ENCODE results near the gene PACS1. TPM values are rescaled to one million over a fixed set of nuclear protein-coding genes. Genes with fewer than 3 reads are reported as not detected.
A peak's percentile ranks its signal among the peaks of the same experiment; 100 is the strongest.
"Not testable (repeated sequence)": the region's sequence is repeated elsewhere in the genome, so short reads cannot be mapped to it uniquely, and the experiment has no call there.

PACS1 gene
- total RNA-seq, 1 donor from 2014 or later: 74.4 TPM

GRCh38 chr11:66266378-66267038, 196.4 kb downstream of the PACS1 start:
- DNase-seq (ENCODE audit: extremely low read depth, low read depth, low spot score): no peak

DNA sequence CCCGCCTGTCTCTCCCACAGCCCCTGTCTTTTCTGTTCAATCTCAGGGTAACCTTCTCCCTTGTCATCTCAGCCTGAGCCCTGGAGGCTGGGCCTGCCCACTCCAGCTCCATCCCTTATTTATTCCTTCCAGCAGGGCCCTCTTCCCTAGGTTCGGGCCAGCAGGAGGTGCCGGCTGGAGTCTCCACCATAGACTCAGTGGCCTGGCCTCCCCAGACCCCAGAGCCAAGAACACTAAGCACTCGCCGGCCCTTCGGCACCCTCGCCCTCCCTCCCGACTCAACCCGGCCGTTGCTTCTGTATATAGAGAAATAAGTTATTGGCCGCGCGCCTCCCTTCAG, 196.9 kb downstream of the PACS1 start:
- DNase-seq (ENCODE audit: extremely low read depth, low read depth, low spot score): no peak

GRCh38 chr11:66267379-66268243, 197.5 kb downstream of the PACS1 start:
- DNase-seq (ENCODE audit: extremely low read depth, low read depth, low spot score): no peak

DNA sequence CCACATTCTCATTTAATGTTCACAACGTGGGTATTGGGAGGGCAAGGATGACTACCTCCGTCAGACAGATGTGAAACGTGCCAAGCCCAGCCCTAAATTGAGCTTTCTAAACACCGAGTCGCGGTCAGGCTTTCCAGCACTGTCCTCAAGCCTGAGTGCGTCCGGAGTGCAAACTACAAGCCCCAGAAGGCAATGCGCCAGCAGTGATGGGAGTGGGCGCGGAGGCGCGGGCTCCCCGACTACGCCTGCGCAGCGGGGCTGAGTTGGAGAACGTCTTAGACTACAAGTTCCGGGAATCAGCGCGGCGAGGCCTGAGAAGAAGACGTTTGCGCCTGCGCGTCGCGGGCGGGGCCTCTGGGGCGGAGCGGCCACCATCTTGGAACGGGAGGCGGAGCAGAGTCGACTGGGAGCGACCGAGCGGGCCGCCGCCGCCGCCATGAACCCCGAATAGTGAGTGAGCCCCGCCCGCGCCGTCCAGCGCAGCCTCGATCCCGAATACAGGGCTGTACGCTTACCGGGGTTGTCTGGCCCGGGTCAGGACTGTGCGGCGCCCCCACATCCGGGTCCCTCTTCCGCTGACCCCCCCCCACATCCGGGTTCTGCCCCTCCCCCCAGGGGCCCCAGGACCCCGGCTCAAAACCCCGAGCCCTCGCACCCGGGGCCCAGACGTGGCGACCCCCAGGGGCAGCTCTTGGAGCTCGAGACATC, 198.3 kb downstream of the PACS1 start, which contains the start of gene RAB1B:
RAB1B (plus strand) TSS at position 396 of the 708 bp plus-strand sequence; CDS start at position 437, 41 bp downstream.
- peak; percentile 96 for DNase-seq (ENCODE audit: extremely low read depth, low read depth, low spot score)

DNA sequence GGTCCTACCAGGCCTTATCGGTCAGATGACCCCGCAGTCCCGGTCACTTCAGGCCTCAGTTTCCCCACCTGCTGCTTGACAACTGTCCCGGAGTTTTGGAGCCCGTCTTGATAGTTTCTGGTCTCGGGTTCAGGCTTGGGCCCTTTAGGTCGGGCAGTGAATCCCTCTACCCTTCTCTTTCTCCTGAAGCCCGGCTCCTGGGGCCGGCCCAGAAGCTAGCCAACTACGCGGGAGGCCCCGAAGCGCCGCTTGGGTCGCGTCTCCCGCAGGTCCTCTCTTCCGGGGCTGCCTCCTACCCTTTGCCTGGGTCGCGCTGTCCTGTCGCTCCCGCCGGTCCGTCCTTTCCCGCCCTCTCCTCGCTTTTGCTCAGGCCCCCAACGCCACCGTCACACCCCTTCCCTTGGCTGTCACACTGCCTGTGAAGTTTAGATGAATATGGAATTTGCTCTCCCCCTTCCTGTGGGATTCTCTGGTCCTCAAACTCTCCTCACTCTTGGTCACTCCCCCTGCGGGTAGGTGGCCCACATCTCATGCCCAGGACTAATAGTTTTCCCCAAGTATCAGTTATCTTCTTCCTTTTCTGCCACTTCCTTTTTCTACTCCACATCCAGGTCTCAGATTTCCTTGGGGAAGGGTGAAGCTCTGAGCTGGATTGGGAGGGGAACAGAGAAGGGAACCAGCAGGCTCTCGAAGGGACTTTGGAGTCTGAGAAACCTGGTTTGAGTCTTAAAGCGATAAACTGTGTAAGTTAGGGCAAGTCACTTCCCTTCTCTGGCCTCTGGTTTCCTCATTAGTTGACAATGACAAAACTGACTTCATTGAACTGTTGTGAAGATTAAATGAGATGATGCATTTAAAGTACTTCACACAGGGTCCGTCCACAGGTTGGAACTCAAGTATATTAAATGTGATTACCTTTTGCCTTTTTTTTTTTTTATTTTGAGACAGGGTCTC, 199.2 kb downstream of the PACS1 start:
- no peak for DNase-seq (ENCODE audit: extremely low read depth, low read depth, low spot score)

DNA sequence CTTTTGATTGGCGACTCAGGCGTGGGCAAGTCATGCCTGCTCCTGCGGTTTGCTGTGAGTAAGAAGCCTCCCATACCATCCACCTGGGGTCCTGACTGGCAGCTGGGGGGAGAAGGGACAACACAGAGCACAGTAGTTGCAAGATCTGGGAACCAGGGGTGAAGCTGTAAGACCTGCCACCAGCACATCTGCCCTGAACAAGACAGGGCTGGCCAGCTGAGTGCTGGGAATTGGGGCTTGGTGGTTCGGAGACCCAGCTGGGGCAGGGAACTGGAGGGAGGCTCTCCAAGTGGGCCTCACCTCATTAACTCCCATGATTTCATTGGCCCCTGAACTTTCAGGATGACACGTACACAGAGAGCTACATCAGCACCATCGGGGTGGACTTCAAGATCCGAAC, 201.7 kb downstream of the PACS1 start:
- no peak for DNase-seq (ENCODE audit: extremely low read depth, low read depth, low spot score)

GRCh38 chr11:66272596-66272995, 202.5 kb downstream of the PACS1 start:
- no peak for DNase-seq (ENCODE audit: extremely low read depth, low read depth, low spot score)

DNA sequence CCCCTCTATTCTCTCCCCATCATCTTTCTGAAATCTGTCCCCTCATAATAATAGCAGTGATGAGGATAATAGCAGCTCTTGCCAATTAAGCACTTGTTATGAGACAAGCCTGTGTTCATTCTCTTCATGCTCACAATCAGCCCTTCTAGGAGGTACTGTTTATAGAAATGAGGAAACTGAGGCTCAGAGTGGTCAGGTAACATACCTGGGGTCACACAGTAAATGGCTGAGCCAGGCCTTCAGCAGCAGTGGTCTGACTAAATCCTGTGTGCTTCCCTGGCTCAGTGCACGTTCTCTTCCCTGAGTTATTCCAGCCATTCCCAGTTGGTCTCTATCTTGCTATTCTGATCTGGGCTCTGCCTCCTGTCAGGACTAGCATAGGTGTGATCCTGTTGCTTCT, 204.1 kb downstream of the PACS1 start:
- no peak for DNase-seq (ENCODE audit: extremely low read depth, low read depth, low spot score)

GRCh38 chr11:66275396-66275795, 205.3 kb downstream of the PACS1 start:
- DNase-seq (ENCODE audit: extremely low read depth, low read depth, low spot score): no peak

GRCh38 chr11:66275984-66276612, 206.0 kb downstream of the PACS1 start:
- DNase-seq (ENCODE audit: extremely low read depth, low read depth, low spot score): no peak

- not testable (repeated sequence) for DNase-seq (ENCODE audit: extremely low read depth, low read depth, low spot score)
Measured at GRCh38 chr11:66276619-66277018, 206.5 kb downstream of the PACS1 start.

GRCh38 chr11:66277064-66277463, 207.0 kb downstream of the PACS1 start:
- not testable (repeated sequence) for DNase-seq (ENCODE audit: extremely low read depth, low read depth, low spot score)

DNA sequence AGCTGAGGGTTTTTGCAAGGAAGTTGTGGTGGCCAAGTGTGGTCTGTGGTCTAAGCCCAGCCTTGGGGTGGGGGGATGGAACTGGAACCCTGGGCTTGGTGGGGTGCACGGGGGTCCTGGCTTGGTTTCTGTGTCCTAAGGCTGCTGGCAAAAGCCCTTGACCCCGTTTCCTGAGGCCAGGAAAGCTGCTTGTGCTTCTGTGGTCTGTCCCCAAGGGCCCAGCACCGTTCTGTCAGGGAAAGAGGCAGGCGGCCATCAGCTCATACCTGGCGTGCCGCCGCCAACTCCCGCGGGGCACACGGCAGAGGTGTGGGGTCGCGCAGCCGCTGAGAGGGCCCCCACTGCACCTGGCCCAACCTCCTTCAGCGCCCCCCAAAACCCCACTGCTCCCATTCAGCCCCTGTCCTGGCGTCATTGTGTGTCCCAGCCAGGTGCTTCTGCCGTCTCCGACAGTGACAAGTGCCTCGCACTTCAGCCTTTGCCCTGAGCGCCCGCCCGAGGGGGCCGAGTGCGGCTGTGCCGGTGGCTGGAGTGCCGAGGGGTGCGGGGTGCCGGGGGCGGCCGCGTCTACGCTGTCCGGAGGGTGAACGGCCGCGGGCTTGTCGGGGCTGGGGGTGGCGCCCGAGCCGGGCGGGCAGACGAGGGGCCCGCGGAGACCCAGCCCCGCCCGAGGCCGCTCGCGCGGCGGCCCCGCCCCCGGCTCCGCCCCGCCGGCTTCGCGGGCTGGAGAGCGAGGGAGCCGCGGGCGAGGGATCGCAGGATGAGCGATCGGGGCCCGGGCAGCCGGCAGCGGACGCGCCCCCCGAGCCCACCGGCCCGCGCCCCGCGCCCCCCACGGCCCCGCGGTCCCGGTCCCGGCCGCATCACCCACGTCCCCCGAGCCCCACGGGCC, 207.6 kb downstream of the PACS1 start, which contains the start of gene CNIH2:
CNIH2 (plus strand) TSS at position 705 of the 892 bp plus-strand sequence. CDS start 282 bp downstream, outside the sequence.
- no peak for DNase-seq (ENCODE audit: extremely low read depth, low read depth, low spot score)

DNA sequence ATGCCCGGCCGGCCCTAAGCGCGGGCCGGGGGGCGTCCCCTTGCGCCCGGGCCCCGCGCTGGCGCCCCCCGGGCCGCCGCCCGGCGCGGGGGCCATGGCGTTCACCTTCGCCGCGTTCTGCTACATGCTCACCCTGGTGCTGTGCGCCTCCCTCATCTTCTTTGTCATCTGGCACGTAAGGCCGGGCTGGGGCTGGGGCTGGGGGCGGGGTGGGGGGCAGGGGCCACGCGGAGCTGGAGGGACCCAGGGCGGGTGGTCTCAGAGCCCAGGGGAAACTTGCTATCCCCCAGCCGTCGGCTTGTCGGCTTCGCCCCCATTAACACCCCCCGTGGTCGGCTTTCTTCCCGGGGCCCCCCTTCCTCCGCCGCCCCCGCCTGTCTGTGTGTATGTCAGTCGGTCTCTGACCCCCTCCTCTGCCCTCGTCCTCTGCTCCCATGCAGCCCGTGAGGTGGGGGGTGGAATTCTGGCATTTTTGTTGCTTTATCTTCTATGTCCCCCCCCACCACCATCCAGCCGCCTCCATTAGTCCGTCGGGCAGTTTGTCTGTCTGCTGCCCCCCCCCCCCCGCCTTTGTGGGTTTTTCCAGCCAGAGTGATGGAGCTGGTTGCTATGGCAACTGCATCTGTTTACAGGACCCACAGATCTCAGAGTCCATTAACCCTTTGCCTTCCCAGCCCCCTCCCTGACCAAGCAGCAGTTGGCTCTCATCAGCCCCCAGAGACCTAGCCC, 208.5 kb downstream of the PACS1 start:
- no peak for DNase-seq (ENCODE audit: extremely low read depth, low read depth, low spot score)

DNA sequence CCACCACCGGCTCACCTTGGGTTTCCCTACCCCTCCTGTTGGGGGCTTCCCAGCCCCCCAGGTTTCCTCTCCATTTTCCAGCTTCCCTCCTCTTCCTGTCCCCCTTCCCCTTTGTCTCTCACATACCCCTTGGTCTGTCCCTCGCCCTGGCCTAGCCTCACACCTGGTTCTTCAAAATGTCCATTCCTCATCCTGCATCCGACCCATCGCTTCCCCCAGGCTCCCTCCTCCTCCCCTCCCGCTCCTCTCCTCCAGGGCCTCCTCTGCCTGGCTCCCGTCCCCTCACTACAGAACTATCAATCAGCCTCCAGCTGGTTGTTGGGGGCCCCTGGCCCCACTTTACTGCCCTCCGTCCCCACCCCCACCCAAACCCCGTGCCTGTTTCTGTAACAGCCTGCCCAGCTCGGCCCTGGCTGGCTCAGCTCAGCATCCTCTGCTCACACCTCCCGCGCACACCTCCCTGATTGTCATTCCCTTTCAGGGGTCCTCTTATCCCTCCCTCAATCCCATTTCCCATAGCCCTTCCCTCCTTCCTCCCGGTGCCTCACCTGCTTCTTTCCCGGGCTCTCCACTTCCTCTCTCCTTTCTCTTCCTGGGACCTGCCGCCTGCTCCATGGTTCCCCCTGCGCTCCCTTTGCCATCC, 209.1 kb downstream of the PACS1 start:
- no peak for DNase-seq (ENCODE audit: extremely low read depth, low read depth, low spot score)

GRCh38 chr11:66280428-66280827, 210.4 kb downstream of the PACS1 start:
- DNase-seq (ENCODE audit: extremely low read depth, low read depth, low spot score): no peak

DNA sequence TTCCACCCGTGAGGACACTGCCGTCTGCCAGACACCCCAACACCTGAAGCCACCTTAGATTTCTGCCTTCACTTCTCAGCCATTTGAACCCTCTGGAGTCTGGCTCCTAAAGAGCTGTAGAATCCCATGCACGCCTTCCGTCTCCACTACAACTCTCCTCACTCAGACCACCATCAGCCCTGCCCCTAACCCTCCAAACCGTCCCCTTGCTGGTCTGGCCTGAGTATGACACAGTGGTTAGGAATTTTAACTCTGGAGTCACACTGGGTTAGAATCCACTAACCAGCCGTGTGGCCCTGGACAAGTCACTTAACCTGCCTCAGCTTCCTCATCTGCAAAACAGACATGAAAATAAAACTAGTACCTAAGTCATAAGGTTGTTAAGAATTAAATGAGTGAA, 210.9 kb downstream of the PACS1 start:
- no peak for DNase-seq (ENCODE audit: extremely low read depth, low read depth, low spot score)

Measured in glomerular endothelial cell (primary cell).